Colonic mucosa (tissue), 4 donors: ENCODE results near the gene ADAMTS14. TPM values are rescaled to one million over a fixed set of nuclear protein-coding genes. Genes with fewer than 3 reads are reported as not detected.
"Not testable (repeated sequence)": the region's sequence is repeated elsewhere in the genome, so short reads cannot be mapped to it uniquely, and the experiment has no call there.

Experiments
- DNase-seq: peaks from one replicate; pipeline ENCODE4 v3.0.0-alpha.2; 2020
- H3K27ac ChIP-seq: fragments of 200-600 bp; one replicate; pipeline ENCODE4 v1.8.0; 2021
- H3K27me3 ChIP-seq: fragments of 200-600 bp; one replicate; pipeline ENCODE4 v1.8.0; 2021
- H3K36me3 ChIP-seq: fragments of 200-600 bp; one replicate; pipeline ENCODE4 v1.8.0; 2021
- H3K4me1 ChIP-seq: fragments of 200-600 bp; one replicate; pipeline ENCODE4 v1.8.0; 2021; ENCODE audit warnings: mild to moderate bottlenecking
- H3K4me3 ChIP-seq: fragments of 200-600 bp; one replicate; pipeline ENCODE4 v1.8.0; 2021
- H3K9ac ChIP-seq, 2 donors: one replicate each; pipeline ENCODE4 v1.7.0; 2013; ENCODE audit warnings: control low read depth in 2 of 2, low read depth in 2 of 2, low read length in 2 of 2
- H3K9me3 ChIP-seq: fragments of 200-600 bp; one replicate; pipeline ENCODE4 v1.8.0; 2021
- intact Hi-C: fragments of 100-400 bp; cut with DNase I; formaldehyde crosslinking; loops from one replicate; pipeline ENCODE4 v1.14.1; 2022
- total RNA-seq, 2 donors: library from RNA; stranded (reverse); fragmentation: NEBNext Ultra II Directional in 1 of 2; extraction: Animal tissue kit (Norgen Biotek cat#: 25700) in 1 of 2; gene quantifications; one replicate each; pipeline ENCODE4 v1.2.1, GENCODE V29; 2021
- TF ChIP-seq, protein P1 (sequence below): fragments of 200-600 bp; IDR thresholded peaks from one replicate; pipeline ENCODE4 v1.8.0; 2022; ENCODE audit warnings: antibody characterized with exemption, mild to moderate bottlenecking
- donor health status: healthy.
- donor health status: DM: no; HTN: no; CAD: no.
- donor health status: DM: no; HTN: no; CAD: no.

Gene ADAMTS14
- total RNA-seq, 2 donors from 2014 or later, result 0.93 to 1.5 TPM

DNA sequence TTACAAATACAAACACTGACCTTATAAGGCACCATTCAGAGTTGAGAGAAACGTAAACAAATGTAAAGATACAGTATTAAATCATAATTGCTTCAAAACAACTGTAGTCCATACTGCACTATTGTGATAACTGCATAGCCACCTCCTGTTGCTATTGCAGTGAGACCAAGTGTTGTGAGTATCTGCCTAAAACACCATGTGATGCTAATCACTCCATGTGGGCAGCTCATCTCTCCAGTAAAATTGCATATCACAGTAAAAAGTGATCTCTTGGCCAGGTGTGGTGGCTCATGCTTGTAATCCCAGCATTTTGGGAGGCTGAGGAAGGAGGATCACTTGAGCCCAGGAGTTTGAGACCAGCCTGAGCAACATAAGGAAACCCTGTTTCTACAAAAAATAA is 43.0 kb upstream of the ADAMTS14 start:
- no peak overlapping the region for H3K9ac ChIP-seq
- no peak overlapping the region for H3K4me3 ChIP-seq
- intact Hi-C loops, result no loop called here
- no peaks in the 10 kb centered on the region for H3K4me1 ChIP-seq
- no peak overlapping the region for H3K27ac ChIP-seq
- DNase-seq, result no peak
- H3K36me3 ChIP-seq, result no peaks in the 10 kb centered on the region
- no peaks in the 10 kb centered on the region for H3K27me3 ChIP-seq
- H3K9me3 ChIP-seq, result no peaks in the 10 kb centered on the region
- TF ChIP-seq, protein P1, sequence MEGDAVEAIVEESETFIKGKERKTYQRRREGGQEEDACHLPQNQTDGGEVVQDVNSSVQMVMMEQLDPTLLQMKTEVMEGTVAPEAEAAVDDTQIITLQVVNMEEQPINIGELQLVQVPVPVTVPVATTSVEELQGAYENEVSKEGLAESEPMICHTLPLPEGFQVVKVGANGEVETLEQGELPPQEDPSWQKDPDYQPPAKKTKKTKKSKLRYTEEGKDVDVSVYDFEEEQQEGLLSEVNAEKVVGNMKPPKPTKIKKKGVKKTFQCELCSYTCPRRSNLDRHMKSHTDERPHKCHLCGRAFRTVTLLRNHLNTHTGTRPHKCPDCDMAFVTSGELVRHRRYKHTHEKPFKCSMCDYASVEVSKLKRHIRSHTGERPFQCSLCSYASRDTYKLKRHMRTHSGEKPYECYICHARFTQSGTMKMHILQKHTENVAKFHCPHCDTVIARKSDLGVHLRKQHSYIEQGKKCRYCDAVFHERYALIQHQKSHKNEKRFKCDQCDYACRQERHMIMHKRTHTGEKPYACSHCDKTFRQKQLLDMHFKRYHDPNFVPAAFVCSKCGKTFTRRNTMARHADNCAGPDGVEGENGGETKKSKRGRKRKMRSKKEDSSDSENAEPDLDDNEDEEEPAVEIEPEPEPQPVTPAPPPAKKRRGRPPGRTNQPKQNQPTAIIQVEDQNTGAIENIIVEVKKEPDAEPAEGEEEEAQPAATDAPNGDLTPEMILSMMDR, result no peak

DNA sequence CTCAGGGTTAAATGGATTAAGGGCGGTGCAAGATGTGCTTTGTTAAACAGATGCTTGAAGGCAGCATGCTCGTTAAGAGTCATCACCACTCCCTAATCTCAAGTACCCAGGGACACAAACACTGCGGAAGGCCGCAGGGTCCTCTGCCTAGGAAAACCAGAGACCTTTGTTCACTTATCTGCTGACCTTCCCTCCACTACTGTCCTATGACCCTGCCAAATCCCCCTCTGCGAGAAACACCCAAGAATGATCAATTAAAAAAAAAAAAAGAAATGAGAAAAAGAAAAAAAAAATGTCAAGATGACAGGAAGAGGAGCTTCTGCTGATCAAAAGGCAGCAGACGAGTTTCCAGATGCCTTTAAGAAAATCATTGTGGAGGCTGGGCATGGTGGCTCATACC is 40.6 kb upstream of the ADAMTS14 start:
- H3K36me3 ChIP-seq, H3K9ac ChIP-seq, DNase-seq, H3K27ac ChIP-seq, intact Hi-C loops, H3K27me3 ChIP-seq, H3K4me3 ChIP-seq, H3K9me3 ChIP-seq, H3K4me1 ChIP-seq: not testable (repeated sequence)

DNA sequence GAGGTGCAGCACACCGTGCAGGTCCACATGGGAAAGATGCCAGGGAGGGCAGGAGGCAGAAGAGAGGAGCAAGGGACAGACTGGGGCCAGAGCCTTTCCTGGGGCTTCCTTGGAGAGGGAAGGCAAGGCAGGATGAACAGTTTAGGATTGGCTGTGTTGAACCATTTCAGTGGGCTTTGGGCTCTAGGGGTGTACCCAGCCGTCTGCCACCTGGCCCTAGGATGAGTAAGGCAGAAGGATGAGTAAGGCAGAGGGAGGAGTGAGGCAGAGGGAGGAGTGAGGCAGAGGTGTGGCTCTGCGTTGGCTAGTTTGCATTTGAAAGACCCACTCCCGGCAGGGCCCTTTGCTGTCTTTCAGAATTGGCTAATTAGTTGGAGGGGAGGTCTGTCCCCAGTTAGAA is 38.3 kb upstream of the ADAMTS14 start:
- no peaks in the 10 kb centered on the region for H3K27me3 ChIP-seq
- H3K36me3 ChIP-seq, result no peaks in the 10 kb centered on the region
- no peak overlapping the region for H3K9ac ChIP-seq
- H3K4me3 ChIP-seq, result no peak overlapping the region
- no peak overlapping the region for H3K27ac ChIP-seq
- TF ChIP-seq, protein P1, result no peak
- intact Hi-C loops, result no loop called here
- H3K4me1 ChIP-seq, result no peaks in the 10 kb centered on the region
- no peaks in the 10 kb centered on the region for H3K9me3 ChIP-seq
- no peak for DNase-seq

DNA sequence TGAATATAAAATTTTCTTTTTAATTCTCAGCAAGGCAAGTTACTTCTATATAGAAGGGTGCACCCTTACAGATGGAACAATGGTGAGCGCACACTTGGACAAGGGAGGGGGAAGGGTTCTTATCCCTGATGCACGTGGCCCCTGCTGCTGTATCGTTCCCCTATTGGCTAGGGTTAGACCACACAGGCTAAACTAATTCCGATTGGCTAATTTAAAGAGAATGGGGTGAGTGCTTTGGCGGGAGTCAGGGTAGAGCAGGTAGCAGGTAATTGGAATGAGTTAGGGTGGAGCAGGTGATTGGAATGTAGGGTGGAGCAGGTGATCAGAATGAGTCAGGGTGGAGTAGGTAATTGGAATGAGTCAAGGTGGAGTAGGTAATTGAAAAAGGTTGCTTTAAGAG is 37.8 kb upstream of the ADAMTS14 start:
- DNase-seq, H3K36me3 ChIP-seq, H3K9me3 ChIP-seq, H3K4me1 ChIP-seq, H3K9ac ChIP-seq, intact Hi-C loops, H3K4me3 ChIP-seq, H3K27ac ChIP-seq, H3K27me3 ChIP-seq: not testable (repeated sequence)

DNA sequence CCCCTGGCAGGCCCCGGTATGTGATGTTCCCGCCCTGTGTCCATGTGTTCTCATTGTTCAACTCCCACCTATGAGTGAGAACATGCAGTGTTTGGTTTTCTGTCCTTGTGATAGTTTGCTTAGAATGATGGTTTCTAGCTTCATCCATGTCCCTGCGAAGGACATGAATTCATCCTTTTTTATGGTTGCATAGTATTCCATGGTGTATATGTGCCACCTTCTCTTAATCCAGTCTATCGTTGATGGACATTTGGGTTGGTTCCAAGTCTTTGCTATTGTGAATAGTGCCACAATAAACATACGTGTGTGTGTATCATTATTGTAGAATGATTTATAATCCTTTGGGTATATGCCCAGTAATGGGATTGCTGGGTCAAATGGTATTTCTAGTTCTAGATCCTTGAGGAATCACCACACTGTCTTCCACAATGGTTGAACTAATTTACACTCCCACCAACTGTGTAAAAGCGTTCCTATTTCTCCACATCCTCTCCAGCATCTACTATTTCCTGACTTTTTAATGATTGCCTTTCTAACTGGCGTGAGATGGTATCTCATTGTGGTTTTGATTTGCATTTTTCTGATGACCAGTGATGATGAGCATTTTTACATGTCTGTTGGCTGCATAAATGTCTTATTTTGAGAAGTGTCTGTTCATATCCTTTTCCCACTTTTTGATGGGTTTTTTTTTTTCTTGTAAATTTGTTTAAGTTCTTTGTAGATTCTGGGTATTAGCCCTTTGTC is 32.5 kb upstream of the ADAMTS14 start:
- H3K27ac ChIP-seq, intact Hi-C loops, H3K27me3 ChIP-seq, H3K4me1 ChIP-seq, DNase-seq, H3K9me3 ChIP-seq, H3K9ac ChIP-seq, H3K36me3 ChIP-seq, H3K4me3 ChIP-seq: not testable (repeated sequence)

DNA sequence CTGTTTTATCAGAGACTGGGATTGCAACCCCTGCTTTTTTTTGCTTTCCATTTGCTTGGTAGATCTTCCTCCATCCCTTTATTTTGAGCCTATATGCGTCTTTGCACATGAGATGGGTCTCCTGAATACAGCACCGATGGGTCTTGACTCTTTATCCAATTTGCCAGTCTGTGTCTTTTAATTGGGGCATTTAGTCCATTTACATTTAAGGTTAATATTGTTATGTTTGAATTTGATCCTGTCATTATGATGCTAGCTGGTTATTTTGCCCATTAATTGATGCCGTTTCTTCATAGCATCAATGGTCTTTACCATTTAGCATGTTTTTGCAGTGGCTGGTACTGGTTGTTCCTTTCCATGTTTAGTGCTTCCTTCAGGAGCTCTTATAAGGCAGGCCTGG is 29.0 kb upstream of the ADAMTS14 start:
- DNase-seq, H3K27me3 ChIP-seq, H3K4me1 ChIP-seq, H3K9me3 ChIP-seq, H3K27ac ChIP-seq, H3K4me3 ChIP-seq, H3K36me3 ChIP-seq, intact Hi-C loops, H3K9ac ChIP-seq: not testable (repeated sequence)

DNA sequence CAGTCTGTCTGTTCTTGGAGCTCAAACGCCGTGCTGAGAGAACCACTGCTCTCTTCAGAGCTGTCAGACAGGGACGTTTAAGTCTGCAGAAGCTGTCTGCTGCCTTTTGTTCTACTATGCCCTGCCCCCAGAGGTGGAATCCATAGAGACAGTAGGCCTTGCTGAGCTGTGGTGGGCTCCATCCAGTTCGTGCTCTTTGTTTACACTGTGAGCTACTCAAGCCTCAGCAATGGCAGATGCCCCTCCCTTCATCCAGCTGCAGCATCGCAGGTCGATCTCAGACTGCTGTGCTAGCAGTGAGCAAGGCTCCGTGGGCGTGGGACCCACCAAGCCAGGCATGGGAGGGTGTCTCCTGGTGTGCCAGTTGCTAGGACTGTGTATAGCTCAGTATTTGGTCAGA is 27.3 kb upstream of the ADAMTS14 start:
- H3K9me3 ChIP-seq, DNase-seq, H3K9ac ChIP-seq, H3K27ac ChIP-seq, H3K27me3 ChIP-seq, H3K4me3 ChIP-seq, H3K4me1 ChIP-seq, intact Hi-C loops, H3K36me3 ChIP-seq: not testable (repeated sequence)

DNA sequence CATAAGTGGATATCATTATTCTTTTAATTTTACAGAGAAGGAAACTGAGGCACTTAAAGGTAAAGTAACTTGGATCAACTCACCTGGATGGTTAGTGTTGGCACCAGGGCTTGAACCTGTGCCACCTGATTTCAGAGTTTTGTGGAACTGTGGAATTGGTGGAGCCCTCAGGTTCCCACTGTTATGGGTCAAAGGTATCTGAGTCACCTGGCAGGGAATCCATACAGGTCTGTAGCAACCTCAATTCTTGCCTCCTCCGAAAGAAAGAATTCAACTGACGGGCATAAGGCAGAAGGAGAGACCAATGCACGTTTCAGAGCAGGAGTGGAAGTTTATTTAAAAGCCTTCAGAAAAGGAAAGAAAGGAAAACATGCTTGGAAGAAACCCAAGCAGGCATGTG is 25.2 kb upstream of the ADAMTS14 start:
- H3K27ac ChIP-seq, result no peak overlapping the region
- no peak overlapping the region for H3K4me3 ChIP-seq
- H3K36me3 ChIP-seq, result no peaks in the 10 kb centered on the region
- TF ChIP-seq, protein P1, result no peak
- DNase-seq, result no peak
- no peaks in the 10 kb centered on the region for H3K27me3 ChIP-seq
- H3K9me3 ChIP-seq, result no peaks in the 10 kb centered on the region
- intact Hi-C loops, result no loop called here
- H3K9ac ChIP-seq, result no peak overlapping the region
- no peaks in the 10 kb centered on the region for H3K4me1 ChIP-seq
